Neuronal stem cell (in vitro differentiated cells): ENCODE measurements around the gene ATAD1.

Experiments
- DNase-seq: peaks from one replicate; pipeline ENCODE4 v3.0.0-alpha.2; 2013; ENCODE audit warnings: low spot score
- H2AFZ ChIP-seq: one replicate; pipeline ENCODE4 v1.6.1; 2013; ENCODE audit warnings: mild to moderate bottlenecking, low read length, inconsistent platforms
- H2AK5ac ChIP-seq: 2 replicates; pipeline ENCODE4 v1.6.1; 2013; ENCODE audit warnings: low read depth, mild to moderate bottlenecking, inconsistent platforms, low read length, moderate library complexity, mixed read lengths
- H2BK120ac ChIP-seq: 2 replicates; pipeline ENCODE4 v1.6.1; 2013; ENCODE audit warnings: low read depth, mild to moderate bottlenecking, inconsistent platforms, low read length, moderate library complexity, mixed read lengths
- H2BK12ac ChIP-seq: one replicate; pipeline ENCODE4 v1.6.1; 2013; ENCODE audit warnings: low read length, inconsistent platforms
- H2BK15ac ChIP-seq: 2 replicates; pipeline ENCODE4 v1.6.1; 2013; ENCODE audit warnings: mild to moderate bottlenecking, low read length, inconsistent platforms, mixed read lengths
- H2BK5ac ChIP-seq: one replicate; pipeline ENCODE4 v1.6.1; 2013; ENCODE audit warnings: inconsistent platforms, mild to moderate bottlenecking, low read length, moderate library complexity
- H3K14ac ChIP-seq: one replicate; pipeline ENCODE4 v1.6.1; 2013; ENCODE audit warnings: low read length, inconsistent platforms
- H3K18ac ChIP-seq: 2 replicates; pipeline ENCODE4 v1.6.1; 2013; ENCODE audit warnings: low read length, inconsistent platforms
- H3K23ac ChIP-seq: 2 replicates; pipeline ENCODE4 v1.6.1; 2013; ENCODE audit warnings: low read depth, mild to moderate bottlenecking, mixed read lengths, low read length, inconsistent platforms; ENCODE audit not compliant: poor library complexity
- H3K27ac ChIP-seq: replicated peaks from 3 replicates; pipeline ENCODE4 v1.5.1; 2013; ENCODE audit warnings: low read length, inconsistent platforms
- H3K27me3 ChIP-seq, 3 experiments: 2 replicates each; pipeline ENCODE4 v1.6.1; 2013; ENCODE audit warnings: low read length in 3 of 3, mild to moderate bottlenecking in 2 of 3, inconsistent platforms in 1 of 3, low read depth in 1 of 3, mixed read lengths in 1 of 3, moderate library complexity in 1 of 3; ENCODE audit not compliant: control insufficient read depth in 3 of 3, insufficient read depth in 3 of 3
- H3K36me3 ChIP-seq, 2 donors: replicated peaks in 1 of 2; 2 replicates each; pipeline ENCODE4 v1.6.1; 2013; ENCODE audit warnings: low read length in 2 of 2; ENCODE audit not compliant: control insufficient read depth in 2 of 2, insufficient read depth in 2 of 2
- H3K4ac ChIP-seq: 2 replicates; pipeline ENCODE4 v1.6.1; 2013; ENCODE audit warnings: inconsistent platforms, mild to moderate bottlenecking, low read length, moderate library complexity
- H3K4me1 ChIP-seq, 2 donors: 1 replicate in 1 of 2; 2 replicates in 1 of 2; pipeline ENCODE4 v1.6.1; 2013; ENCODE audit warnings: low read length in 2 of 2, low read depth in 1 of 2; ENCODE audit not compliant: control insufficient read depth in 2 of 2, insufficient read depth in 1 of 2
- H3K4me2 ChIP-seq: one replicate; pipeline ENCODE4 v1.6.1; 2013; ENCODE audit warnings: mild to moderate bottlenecking, low read length, inconsistent platforms; ENCODE audit not compliant: insufficient read depth, poor library complexity, severe bottlenecking
- H3K4me3 ChIP-seq, 2 donors: 2 replicates each; pipeline ENCODE4 v1.5.1; 2013; ENCODE audit warnings: low read length in 2 of 2, mild to moderate bottlenecking in 2 of 2, inconsistent platforms in 1 of 2, moderate library complexity in 1 of 2
- H3K79me1 ChIP-seq: one replicate; pipeline ENCODE4 v1.6.1; 2013; ENCODE audit warnings: low read depth, mild to moderate bottlenecking, inconsistent platforms, low read length, moderate library complexity
- H3K9ac ChIP-seq: one replicate; pipeline ENCODE4 v1.6.1; 2013; ENCODE audit warnings: mild to moderate bottlenecking, low read depth, low read length, inconsistent platforms; ENCODE audit not compliant: poor library complexity
- H3K9me3 ChIP-seq, 2 donors: replicated peaks in 1 of 2; 2 replicates each; pipeline versions ENCODE3 to v1.6.1; 2013; ENCODE audit warnings: low read length in 2 of 2, mild to moderate bottlenecking in 2 of 2, inconsistent platforms in 1 of 2, low read depth in 1 of 2, mixed read lengths in 1 of 2, moderate library complexity in 1 of 2; ENCODE audit not compliant: control insufficient read depth in 2 of 2, insufficient read depth in 1 of 2
- H4K8ac ChIP-seq: one replicate; pipeline ENCODE4 v1.6.1; 2013; ENCODE audit warnings: low read depth, mild to moderate bottlenecking, inconsistent platforms, low read length, moderate library complexity
- H4K91ac ChIP-seq: one replicate; pipeline ENCODE4 v1.6.1; 2013; ENCODE audit warnings: low read length, low read depth, mild to moderate bottlenecking, inconsistent platforms; ENCODE audit not compliant: poor library complexity
- WGBS, 2 donors: extraction: QIAGEN DNeasy Blood & Tissue Kit; methylation state at CpG; one replicate each; pipeline ENCODE4 v1.1.7; 2013; ENCODE audit warnings: missing lambda C conversion rate in 2 of 2, mixed read lengths in 1 of 2; ENCODE audit not compliant: insufficient read length in 2 of 2, insufficient replicate concordance in 1 of 2; ENCODE audit errors: extremely low coverage in 2 of 2; 5-methylcytosine and 5-hydroxymethylcytosine counted together

The ATAD1 gene

DNA sequence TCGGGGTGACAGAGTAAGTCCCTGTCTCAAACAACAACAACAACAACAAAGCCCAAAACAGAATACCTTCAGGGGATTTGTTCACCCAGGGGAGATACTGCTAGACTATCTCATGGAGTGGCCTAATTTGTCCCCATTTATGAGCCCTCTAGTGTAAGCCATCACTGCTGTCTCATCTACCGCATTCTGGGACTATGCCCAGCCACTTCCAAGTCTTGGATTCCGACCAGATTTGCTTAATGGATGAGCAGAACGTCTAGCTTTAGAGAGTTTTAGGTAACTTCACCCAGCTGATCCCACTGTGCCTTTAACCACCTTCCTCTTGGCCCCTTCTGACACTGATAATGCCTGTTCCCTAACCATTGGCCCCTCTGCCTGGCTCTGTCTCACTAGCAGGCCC lies 111.3 kb downstream of the ATAD1 start:
- Histone ChIP-seq H2BK12ac (no peak overlapping the region), H3K27me3 (no peaks in the 10 kb centered on the region), H3K4me2 (no peak overlapping the region), H3K4me3 (no peak overlapping the region), H3K18ac (no peak overlapping the region), H4K8ac (no peak overlapping the region), H2BK120ac (no peak overlapping the region), H3K23ac (no peak overlapping the region), H3K36me3 (no peaks in the 10 kb centered on the region), H2AFZ (no peak overlapping the region), H3K14ac (no peak overlapping the region), H3K4me1 (no peaks in the 10 kb centered on the region), H3K79me1 (no peaks in the 10 kb centered on the region), H3K9ac (no peak overlapping the region), H4K91ac (no peak overlapping the region), H2AK5ac (no peak overlapping the region), H2BK15ac (no peak overlapping the region), H3K4ac (no peak overlapping the region), H3K27ac (no peak overlapping the region), H2BK5ac (no peak overlapping the region), H3K9me3 (no peaks in the 10 kb centered on the region)
- no CpG with 5 or more reads among the region's 4 CpGs for WGBS, 2 donors
- DNase-seq = no peak

DNA sequence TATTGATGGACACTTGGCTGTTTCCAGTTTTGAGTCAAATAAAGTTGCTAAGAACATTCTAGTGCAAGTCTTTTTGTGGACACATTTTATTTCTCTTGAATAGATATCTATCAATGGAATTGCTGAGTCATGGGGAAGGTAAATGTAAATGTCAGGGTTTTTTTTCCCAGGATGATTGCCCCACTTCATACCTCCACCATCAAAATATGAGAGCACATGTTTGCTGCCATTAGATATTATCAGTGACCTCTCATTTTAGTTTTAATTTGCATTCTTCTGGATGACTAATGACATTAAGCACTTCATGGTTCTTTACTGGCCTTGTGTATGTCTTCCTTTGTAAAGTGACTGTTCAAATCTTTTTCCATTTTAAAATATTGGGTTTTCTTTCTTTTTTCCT lies 112.7 kb downstream of the ATAD1 start:
- Histone ChIP-seq H3K18ac (no peak overlapping the region), H3K4me2 (no peak overlapping the region), H2BK15ac (no peak overlapping the region), H3K4me1 (no peaks in the 10 kb centered on the region), H2BK120ac (no peak overlapping the region), H3K23ac (no peak overlapping the region), H3K4me3 (no peak overlapping the region), H3K9me3 (no peaks in the 10 kb centered on the region), H2AK5ac (no peak overlapping the region), H3K27me3 (no peaks in the 10 kb centered on the region), H3K9ac (no peak overlapping the region), H2AFZ (no peak overlapping the region), H2BK5ac (no peak overlapping the region), H3K36me3 (no peaks in the 10 kb centered on the region), H2BK12ac (no peak overlapping the region), H4K8ac (no peak overlapping the region), H3K4ac (no peak overlapping the region), H4K91ac (no peak overlapping the region), H3K79me1 (no peaks in the 10 kb centered on the region), H3K14ac (no peak overlapping the region), H3K27ac (no peak overlapping the region)
- DNase-seq = no peak

DNA sequence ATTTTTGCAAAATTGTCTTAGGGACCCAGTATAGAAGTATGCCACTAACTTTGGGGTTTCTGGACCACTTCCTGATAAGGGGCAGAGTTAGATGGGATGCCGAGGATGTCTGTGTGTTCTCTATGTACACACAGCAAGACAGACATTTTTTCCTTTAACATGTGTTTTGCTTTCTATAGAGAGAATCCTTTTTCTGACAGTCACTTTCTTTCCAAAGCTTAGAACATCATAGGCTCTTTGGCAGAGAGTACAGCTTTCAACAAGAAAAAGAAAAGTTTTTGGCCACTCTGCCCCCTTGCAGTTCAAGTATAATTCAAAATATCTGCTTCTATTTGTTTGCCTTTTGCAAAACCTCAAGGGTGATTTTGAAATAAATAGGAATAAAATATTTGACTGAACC lies 114.3 kb downstream of the ATAD1 start:
- H3K4me2 ChIP-seq = no peak overlapping the region

DNA sequence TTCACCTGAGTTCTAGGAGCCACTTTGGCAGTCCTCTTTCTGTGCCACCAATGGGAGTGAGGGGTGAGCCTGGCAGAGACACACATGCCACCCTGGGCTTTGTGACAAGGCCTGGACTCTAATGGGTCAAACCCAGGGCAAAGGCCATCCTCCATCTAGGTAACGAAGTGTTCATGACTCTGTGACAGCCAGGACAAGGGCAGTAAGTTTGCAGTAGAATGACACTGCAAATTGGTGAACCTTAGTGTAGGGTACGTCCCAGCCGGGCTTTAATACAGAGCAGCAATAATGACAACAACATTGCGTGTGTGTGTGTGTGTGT lies 115.1 kb downstream of the ATAD1 start:
- no peaks in the 10 kb centered on the region for H3K79me1 ChIP-seq
- no peaks in the 10 kb centered on the region for H3K36me3 ChIP-seq
- H2BK5ac ChIP-seq = no peak overlapping the region
- no peak overlapping the region for H3K14ac ChIP-seq
- H3K27ac ChIP-seq = no peak overlapping the region
- H3K18ac ChIP-seq = no peak overlapping the region
- H2BK12ac ChIP-seq = no peak overlapping the region
- H4K91ac ChIP-seq = no peak overlapping the region
- no peaks in the 10 kb centered on the region for H3K4me1 ChIP-seq
- H3K4me3 ChIP-seq = no peak overlapping the region
- no peak overlapping the region for H3K23ac ChIP-seq
- no peaks in the 10 kb centered on the region for H3K9me3 ChIP-seq
- WGBS, 2 donors = no CpG with 5 or more reads among the region's 4 CpGs
- no peak overlapping the region for H4K8ac ChIP-seq
- H2BK120ac ChIP-seq = no peak overlapping the region
- no peak overlapping the region for H3K9ac ChIP-seq
- no peak overlapping the region for H3K4ac ChIP-seq
- no peak for DNase-seq
- H2BK15ac ChIP-seq = no peak overlapping the region
- no peak overlapping the region for H3K4me2 ChIP-seq
- H2AFZ ChIP-seq = no peak overlapping the region
- H2AK5ac ChIP-seq = no peak overlapping the region
- H3K27me3 ChIP-seq = no peaks in the 10 kb centered on the region

More for the DNA sequence above, 114.3 kb downstream of the ATAD1 start:
- no CpG with 5 or more reads among the region's 1 CpG for WGBS, 2 donors
- no peaks in the 10 kb centered on the region for H3K27me3 ChIP-seq
- no peak for DNase-seq
- no peak overlapping the region for H3K4me3 ChIP-seq
- H3K23ac ChIP-seq = no peak overlapping the region
- H2BK15ac ChIP-seq = no peak overlapping the region
- no peak overlapping the region for H3K27ac ChIP-seq
- H3K36me3 ChIP-seq = no peaks in the 10 kb centered on the region
- H3K14ac ChIP-seq = no peak overlapping the region
- H4K8ac ChIP-seq = no peak overlapping the region
- no peak overlapping the region for H2BK120ac ChIP-seq
- no peak overlapping the region for H3K18ac ChIP-seq
- H3K9me3 ChIP-seq = no peaks in the 10 kb centered on the region
- no peak overlapping the region for H3K9ac ChIP-seq
- H2AFZ ChIP-seq = no peak overlapping the region
- no peaks in the 10 kb centered on the region for H3K4me1 ChIP-seq
- H4K91ac ChIP-seq = no peak overlapping the region
- no peak overlapping the region for H3K4ac ChIP-seq
- H2AK5ac ChIP-seq = no peak overlapping the region
- H2BK12ac ChIP-seq = no peak overlapping the region
- H3K79me1 ChIP-seq = no peaks in the 10 kb centered on the region
- H2BK5ac ChIP-seq = no peak overlapping the region
